Hypothalamus (tissue), 51 donors: ENCODE measurements around the gene RBCK1.
A peak's percentile ranks its signal among the peaks of the same experiment; 100 is the strongest.

ENCODE experiments used
- DNase-seq, 51 donors: peaks; one replicate each; lab custom pipeline; 2025; lab: John Stamatoyannopoulos, UW

Gene RBCK1

GRCh38 chr20:396619-397431 lies 11.3 kb upstream of the RBCK1 start:
- DNase-seq, result no peak

- DNase-seq, result no peak
These were observed 10.5 kb upstream of the RBCK1 start for GRCh38 chr20:397432-398237.

GRCh38 chr20:399182-399707 lies 8.9 kb upstream of the RBCK1 start:
- DNase-seq, result no peak

- DNase-seq, result peak in 1 of 51 donors; percentile 58
These were observed 8.0 kb upstream of the RBCK1 start for GRCh38 chr20:400128-400453.

GRCh38 chr20:400454-401275 lies 7.4 kb upstream of the RBCK1 start:
- peak in 4 of 51 donors; percentile 6 to 58 (median 21) for DNase-seq

GRCh38 chr20:401682-402495 lies 6.2 kb upstream of the RBCK1 start:
- no peak for DNase-seq

GRCh38 chr20:402496-402885 lies 5.6 kb upstream of the RBCK1 start:
- DNase-seq, result no peak

- DNase-seq, result no peak
These were observed 5.1 kb upstream of the RBCK1 start for GRCh38 chr20:402898-403581.

- DNase-seq, result no peak
These were observed 4.5 kb upstream of the RBCK1 start for GRCh38 chr20:403582-403957.

- DNase-seq, result no peak
These were observed 4.0 kb upstream of the RBCK1 start for GRCh38 chr20:404088-404487.

- no peak for DNase-seq
These were observed 1.6 kb upstream of the RBCK1 start for GRCh38 chr20:406200-407132.

- peak in 41 of 51 donors; percentile 36 to 88 (median 69) for DNase-seq
These were observed 756 bp upstream of the RBCK1 start for GRCh38 chr20:407133-407952.

- no peak for DNase-seq
These were observed 971 bp downstream of the RBCK1 start for GRCh38 chr20:408843-409696.

GRCh38 chr20:409697-410559 lies 1.8 kb downstream of the RBCK1 start:
- no peak for DNase-seq

GRCh38 chr20:412081-412480 lies 4.0 kb downstream of the RBCK1 start:
- DNase-seq, result no peak

- no peak for DNase-seq
These were observed 6.1 kb downstream of the RBCK1 start for GRCh38 chr20:414161-414560.
